KG1 (cell line): Measurements from ENCODE around the gene MPRIP.

Experiments used
- DNase-seq: peaks from one replicate; lab custom pipeline; 2025; lab: John Stamatoyannopoulos, UW

The MPRIP gene

DNA sequence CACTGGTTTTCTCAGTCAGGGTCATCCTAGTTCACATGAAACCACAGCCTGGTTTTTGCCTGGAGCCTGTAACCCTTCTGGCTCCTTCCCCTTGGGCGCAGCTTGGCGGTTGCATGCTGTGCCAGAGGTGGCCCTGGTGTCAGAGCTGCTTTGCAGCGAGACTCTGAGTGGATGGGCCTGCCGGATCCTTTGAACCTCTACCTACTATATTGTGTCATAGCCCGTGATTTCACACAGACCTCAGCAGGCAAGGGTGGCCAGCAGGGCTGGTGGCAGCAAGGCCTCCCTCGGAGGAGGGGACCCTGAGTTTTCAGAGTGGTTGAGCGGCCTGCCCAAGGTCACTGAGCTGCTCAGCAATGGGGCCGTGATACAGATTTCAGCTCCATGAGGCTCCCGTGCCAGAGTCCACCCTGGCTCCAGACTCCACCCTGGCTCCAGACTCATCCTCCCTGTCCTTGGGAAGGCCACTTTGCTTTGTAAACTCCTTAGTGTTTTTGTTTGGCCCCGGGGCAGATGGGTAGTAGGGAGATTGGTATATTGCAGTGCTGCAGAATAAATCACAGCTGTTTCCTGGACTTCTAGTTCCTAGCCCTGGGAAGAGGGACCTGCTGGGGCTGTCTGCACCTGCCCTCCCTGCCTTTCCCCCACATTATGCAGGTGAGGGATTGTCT is 9.7 kb downstream of the MPRIP start:
- no peak for DNase-seq

DNA sequence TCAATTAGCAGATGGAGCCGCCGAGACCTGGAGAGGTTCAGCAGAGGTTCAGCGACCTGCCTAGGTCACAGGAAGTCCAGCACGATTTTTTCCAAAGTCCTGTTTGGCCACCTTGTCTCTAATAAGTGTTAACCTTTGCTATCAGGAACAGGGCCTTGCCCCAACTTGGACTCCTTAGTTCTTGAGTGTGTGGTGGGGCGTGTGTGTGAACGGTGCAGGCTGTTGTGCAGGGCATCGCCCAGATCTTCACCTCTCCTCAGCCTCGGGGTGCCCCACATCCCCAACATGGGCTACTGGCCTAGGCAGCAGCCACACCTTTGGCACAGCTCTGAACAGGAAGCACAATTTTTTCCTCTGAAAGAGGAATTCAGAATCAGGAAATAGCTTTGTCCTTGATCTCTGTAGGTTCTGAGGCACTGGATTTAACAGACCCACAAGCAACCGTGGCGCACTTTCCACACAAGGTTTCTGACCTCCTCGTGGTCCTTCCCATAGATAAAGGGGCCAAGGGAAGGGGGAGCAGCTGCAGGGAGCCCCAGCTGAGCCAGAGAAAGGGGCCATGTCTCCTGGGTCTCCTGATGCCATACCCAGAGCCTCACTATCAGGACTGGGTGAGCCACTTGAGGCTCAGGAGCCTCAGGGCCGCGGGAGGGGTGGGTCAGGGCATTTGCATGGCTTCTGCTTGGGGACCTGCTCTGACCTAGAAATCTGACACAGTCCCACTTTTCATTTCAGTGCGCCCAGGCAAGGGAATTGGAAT is 10.4 kb downstream of the MPRIP start:
- DNase-seq, result no peak

DNA sequence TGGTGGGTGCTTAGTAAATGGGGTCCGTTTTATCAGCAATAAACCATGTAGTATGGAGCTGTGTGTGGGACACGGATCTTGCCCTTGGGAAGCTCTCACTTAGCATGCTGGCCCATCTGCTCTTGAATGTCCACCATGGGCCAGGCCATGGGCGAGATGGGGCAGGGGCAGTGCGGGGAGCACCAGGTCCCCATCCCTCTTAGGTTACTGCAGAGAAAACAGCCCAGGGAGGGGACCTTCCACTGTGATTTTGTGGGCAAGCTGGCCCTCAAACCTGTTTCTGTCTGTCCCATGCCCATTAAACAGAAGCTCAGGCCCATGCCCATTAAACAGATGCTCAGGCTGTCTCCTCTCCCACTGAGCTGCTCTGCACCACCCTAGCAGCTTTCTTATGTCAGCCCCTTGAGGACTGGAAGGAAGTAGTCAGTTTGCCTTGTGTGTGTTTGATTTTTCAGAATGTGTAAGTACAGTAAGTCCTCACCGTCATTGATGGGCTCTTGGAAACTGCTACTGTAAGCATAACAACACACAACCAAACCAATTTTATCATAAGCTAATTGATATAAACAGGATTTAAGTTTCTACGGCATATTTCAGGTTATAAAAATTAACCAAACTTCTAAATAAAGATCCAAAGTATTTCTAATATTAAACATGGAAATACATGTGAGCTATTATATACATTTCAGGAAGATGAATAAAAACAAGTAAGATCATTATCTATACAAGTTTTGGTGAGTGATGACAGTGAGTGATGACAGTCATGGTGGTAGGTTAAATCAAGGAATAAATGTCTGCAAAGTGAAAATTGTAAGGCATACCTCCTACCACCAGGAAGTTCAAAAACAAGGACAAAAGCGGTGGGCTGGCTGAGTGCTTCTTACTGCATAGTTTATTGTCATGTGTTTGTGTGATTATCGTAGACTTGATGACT is 11.5 kb downstream of the MPRIP start:
- DNase-seq, result no peak

DNA sequence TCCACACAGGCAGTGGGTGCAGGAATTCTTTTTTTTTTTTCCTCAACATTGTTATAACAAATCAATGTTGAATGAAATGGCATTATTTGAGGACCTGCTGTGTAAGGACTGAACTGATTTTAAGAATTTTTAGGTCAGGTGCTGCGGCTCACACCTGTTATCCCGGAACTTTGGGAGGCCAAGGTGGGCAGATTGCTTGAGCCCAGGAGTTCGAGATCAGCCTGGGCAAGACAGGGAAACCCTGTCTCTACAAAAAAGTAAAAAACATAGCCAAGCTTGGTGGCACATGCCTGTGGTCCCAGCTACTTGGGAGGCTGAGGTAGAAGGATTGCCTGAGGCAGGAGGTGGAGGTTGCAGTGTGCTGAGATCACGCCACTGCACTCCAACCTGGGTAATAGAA is 12.4 kb downstream of the MPRIP start:
- DNase-seq, result no peak

DNA sequence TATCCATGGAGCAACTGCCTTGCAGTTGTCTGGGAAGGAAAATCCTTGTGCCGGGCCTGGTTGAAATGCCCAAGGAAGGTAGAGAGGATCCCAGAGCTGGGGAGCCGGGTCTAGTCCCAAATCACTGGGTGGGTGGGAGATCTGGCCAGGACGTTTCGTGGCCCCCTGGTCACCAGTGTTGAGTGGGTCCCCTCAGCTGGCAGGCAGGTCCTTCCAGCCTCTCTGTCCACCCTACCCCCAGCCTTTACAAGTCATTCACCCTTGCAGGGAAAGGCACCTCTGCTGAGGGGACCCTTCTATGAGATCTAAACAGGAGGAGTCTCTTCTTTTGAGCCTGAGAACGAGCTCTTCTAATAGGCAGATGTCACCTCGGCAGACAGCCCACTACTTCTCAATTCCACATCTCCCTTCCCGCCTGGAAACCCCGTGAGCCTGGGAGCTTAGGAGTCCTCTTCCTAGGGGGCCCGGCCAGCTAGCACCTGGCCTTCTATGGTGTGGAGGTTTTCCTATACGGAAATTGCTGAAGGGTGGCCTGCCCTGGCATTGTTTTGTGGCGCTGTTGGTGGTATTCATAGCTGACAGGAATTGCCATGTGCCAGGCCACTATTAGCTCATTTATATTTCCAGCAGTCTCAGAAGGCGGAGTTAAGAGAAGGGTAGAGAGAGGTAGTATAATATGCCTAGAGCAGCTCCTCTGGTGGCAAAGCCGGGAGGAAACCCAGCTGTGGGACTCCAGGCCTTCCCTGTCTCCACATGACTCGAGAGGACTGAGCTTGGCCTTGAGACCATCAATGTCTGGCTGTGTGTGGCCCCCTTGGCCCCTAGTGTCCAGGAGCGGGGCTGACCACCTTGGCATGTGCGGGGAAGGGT is 13.3 kb downstream of the MPRIP start:
- DNase-seq, result no peak

DNA sequence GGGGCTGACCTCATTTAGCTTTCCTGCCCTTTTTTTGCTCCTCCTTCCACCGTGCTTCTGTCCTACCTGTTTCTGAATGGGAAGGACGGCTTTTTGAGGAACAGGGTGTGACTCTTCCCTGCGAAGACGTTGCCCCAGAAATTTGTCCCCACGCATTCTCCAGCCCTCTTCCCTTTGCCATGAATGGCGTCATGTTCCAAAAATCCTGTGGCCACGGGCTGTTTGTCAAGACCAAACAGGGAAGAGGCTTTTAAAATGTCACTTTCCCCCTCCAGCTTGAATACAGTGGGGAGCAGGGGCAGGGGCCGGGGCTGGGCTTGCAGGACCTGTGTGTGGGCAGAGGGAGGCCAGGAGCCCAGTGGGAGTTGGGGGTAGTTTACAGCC is 13.9 kb downstream of the MPRIP start:
- no peak for DNase-seq

DNA sequence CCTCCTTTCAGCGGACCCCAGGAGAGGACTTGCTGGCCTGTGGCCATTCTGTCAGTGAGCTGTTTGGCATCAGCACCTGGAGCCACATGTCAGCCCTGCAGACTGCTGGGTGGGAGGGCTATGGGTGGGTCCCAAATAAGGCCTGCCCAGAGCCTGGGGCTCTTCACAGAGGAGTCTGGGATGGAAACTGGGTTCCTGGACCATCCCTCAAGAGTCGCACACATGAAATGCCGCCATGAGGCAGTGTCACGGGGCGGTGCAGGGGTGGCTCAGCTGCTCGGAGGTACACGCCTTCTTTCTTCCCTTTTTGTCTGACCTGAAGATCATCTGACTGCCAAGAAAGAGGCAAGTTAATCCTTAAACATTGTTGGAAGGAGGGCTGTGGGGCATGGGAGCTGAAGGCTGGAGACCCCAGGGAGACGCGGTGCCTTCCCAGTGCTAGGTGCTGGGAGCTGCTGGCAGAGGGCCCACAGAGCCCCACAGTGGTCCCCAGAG is 14.8 kb downstream of the MPRIP start:
- DNase-seq, result no peak

DNA sequence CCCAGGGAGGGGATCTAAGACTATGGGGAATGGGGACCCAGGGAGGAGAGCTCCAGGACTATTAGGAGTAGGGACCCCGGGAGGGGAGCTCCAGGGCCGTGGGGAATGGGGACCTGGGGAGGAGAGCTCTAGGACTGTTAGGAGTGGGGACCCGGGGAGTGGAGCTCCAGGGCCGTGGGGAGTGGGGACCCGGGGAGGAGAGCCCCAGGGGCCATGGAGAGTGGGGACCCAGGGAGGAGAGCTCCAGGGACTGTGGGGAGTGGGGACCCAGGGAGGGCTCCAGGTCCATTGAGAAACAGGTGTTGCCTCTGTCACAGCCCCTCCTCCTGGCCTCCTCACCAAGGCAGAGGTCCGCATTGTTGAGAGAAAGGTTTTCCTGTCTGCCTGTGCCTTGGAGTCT is 16.0 kb downstream of the MPRIP start:
- no peak for DNase-seq

DNA sequence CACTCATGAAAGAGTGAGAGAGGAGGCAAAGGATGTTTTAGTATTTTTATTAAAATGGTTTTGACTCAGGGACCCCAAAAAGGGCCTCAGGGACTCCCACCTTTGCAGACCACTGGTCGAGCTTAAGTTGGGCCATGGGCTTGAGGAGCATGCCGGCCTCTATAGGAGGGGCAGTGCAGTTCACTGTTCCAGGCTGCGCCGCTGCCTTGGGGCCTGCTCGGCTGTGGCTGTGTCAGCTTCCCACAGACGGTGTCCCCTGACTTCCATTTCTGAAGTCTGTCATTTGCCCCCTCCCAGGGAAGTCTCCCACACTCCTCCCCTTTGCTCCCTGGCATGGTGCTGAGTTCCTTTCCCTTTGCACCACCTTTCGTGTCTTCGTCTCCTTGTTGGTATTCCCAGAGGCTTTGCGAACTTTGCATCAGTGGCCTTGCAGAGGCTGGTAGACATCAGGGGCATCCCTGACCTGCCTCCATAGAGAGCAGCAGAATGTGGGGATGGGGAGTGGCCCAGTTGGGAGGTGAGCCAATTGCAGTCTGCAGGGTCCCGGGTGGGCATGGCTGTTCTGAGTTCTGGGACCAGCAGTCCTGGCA is 17.1 kb downstream of the MPRIP start:
- no peak for DNase-seq

DNA sequence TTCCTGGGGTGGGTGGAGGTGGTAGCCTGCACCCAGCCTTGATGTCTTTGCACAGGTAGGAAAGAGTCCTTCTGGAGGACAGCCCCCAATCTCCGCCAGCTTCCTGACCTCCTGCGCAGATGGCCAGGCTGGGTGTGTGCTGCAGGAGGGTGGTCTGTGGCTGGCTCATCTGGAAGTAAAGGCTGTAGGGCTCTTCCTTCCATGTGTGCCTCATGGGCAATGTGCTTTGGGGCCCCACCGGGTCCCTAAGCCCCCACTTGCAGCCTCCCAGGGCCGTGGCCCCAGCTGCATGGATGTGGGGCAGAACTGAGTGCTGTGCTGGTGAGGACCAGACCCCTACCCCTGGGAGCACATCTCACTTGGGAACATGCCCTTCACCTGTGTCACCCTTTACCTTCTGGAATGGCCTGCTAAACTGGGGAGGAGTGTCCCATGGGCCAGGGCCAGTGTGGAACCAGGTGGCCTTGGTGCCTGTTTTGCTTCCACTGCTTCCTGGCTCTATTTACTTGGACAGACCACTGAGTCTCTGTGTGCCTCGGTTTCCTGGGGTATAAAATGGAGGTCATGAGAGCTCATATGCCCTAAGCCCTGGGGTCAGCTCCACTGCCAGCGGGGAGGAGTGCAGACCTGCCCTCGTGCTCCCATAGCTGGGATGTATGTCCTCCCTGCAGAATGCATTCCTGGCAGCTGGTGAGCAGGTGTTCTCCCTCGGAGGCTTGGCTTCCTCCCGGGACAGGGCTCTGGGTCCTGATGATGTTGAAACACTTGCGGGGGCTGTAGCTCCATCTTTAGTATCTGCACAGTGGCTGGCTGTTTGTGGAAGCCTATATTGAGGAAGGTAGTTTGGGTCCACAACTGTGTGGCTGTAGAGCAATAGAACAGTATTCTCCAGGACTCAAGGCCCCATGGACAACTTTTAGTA is 18.0 kb downstream of the MPRIP start:
- no peak for DNase-seq

DNA sequence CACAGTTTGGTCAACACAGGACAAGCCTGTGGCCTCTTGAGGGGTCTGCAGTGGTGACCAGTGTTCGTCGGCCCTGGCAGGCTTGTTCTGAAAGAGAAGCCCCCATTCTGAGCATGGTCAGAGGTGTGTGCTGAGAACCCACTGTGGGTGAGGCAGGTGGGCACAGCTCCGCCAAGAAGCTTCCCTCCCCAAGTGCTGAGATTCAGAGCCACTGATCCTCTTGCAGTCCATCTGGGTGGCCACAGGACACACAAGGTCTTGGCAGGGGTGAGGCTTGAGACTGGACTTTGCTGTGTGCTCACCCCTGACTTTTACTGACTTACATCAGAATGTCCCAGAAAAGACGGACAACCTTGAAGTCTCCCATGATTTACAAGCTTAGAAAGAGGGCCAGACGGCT is 18.7 kb downstream of the MPRIP start:
- DNase-seq, result no peak

DNA sequence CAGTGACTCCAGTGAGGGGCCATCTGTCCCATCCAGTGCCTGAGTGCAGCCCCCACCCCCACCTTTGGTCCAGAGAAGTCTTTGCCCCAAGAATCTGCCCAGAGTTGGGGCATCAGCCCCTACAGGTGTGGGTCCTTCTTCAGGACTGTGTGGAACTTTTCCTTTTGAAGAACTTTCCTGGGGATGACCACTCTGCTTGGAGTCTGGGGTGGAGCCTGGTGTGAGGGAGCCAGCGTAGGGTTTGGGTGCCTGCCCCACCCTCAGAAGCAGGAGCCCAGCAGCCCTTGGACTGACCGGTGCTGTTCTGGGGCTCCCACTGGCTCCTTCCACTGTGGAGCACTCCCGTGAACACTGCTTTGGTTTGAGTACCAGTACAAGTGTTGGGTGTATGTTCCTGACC is 19.3 kb downstream of the MPRIP start:
- DNase-seq, result no peak

DNA sequence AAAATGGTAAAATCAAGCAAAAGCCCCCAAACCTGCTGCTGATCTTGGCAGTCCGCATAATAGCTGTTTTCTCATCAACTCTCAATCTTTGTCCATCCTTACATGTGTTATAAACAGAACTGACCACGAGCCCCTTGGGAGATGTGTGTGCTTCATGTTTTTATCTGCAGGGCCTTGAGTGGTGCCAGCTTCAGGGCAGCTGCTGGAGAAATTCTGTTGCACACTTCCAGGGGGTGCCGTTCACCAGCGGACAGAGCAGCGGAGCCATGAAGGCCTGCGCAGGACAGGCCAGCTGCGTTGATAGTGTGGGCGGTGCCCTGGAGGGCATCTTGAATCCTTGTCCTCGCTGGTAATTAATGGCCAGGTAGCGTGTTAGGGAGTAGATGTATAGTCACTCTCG is 20.1 kb downstream of the MPRIP start:
- DNase-seq, result no peak

DNA sequence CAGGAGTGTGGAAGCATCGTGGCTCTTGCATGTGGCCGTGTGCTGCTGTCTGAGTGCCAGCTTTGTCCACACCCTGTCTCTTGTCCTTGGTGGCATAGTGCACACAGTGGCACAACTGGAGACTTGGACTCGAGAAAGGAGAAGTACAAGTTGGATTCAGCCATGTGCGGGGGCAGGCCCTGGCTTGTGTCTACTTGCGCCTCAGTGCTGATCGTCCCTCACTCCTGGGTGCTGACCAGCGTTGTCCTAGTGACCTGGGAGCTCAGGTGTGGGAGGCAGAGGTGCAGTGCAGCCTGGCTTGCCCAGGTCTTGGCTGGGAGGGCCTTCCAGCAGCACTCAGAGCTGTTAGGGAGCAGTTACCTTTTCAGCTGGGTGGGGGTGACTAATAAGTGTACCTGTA is 20.6 kb downstream of the MPRIP start:
- DNase-seq, result no peak

DNA sequence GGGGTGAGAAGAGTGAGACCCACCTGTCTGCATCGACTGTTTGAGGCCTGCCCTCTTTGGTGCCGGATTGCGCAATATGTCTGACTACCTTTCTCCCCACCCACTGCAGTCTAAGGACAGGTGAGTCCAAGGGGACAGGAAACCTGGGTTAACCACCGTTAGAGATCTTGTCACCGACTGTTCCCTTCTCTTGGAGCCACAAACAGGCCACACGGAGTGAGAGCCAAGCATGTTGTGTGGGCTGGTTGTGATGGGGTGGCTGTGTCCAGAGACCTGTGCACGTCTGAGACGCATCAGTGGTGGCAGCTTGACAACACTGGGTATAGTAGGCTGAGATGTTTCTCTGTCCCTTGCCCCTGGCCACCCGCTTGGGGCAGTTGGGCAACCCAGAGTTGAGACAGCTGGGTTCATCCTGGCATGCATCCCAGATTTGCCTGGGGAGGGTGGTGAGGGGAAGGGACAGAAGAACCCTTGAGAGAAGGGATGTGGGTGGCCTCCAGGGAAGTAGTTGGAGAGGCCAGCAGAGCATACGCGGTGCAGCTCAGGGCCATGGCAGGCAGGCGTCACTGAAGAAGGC is 21.4 kb downstream of the MPRIP start:
- no peak for DNase-seq

DNA sequence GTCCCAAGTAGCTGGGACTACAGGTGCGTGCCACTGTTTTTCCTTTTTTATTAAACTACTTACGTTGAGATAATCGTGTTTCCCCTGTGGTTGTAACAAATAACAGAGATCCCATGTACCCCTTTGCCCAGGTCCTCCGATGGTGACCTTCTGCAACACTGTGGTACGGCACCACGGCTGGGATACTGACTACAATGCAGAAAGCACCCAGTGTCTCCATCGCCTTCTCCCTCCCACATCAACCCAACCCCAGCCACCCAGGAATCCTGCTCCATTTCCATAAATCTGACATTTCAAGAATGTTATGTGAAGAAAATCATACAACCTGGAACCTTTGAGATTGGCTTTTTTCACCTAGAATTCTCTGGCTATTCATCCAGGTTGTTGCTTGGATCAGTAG is 22.1 kb downstream of the MPRIP start:
- no peak for DNase-seq

DNA sequence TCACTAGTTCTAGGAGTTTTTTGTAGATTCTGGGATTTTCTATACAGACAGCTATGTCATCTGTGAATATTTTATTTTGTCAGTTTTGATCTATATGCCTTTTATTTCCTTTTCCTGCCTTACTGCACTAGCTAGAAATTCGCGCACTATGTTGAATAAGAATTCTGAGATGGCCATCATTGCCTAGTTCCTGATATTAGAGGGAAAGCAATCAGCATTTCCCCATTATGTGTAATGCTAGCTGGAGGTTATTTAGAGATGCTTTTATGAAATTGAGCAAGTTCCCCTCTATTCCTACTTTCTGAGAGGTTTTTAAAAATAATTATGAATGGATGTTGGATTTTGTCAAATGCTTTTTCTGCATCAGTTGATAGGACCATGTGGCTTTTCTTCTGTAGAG is 23.8 kb downstream of the MPRIP start:
- no peak for DNase-seq

DNA sequence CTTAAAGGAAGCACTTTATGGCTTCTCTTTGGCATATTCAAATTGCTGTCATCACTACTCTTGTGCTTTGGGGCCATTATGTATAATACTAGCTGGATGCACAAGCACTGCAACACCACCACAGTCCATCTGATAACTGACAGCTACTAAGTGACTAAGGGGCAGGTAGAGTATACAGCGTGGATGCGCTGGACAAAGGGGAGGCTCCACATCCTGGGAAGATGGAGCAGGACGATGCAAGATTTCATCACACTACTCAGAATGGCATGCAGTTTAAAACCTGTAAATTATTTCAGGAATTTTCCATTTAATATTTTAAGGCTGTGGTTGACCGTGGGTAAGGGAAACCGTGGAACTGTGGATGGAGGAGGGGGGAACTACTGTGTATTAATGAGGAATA is 25.0 kb downstream of the MPRIP start:
- DNase-seq, result no peak

DNA sequence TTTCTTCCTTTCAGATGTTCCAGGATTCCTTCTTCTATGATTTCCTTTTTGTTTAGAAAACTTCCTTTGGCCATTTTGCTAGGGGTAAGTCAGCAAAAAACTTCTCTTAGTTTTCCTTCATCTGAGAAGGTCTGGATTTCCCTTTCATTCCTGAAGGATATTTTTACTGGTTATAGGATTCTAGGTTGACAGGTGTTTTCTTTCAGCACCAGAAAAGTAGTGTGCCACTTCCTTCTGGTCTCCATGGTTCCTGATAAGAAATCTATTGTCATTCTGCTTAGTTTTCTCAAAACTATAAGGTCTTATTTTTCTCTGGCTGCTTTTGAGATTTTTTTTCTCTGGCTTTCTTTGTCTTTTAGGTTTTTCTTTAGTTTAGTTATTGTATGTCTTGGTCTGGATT is 27.6 kb downstream of the MPRIP start:
- DNase-seq, result no peak

DNA sequence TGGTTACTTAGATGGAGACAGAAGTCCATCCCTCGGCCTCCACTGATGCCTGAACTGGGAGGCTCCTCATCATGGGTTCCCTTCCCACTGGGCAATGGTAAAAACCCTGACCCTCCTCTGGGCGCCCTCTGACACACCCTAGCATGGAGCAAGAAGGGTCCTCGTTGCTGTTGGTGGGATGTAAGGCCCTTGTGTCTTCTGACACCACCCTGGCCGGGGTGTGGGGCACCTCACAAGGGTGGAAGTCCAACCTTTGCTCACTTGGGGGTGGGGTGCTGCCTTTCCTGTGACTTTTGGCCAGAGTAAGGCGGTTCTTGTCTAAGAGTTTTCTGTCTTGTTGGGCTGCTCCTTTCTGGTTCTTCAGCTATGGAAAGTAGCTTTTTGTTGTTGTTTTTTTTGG is 28.7 kb downstream of the MPRIP start:
- DNase-seq, result no peak
